IMR-90 (cell line): ENCODE data around the gene KRTAP3-2. TPM values are rescaled to one million over a fixed set of nuclear protein-coding genes. Genes with fewer than 3 reads are reported as not detected.

ENCODE experiments used
- ATAC-seq: fragments of 200-7000 bp; cut with Tn5 transposase; 2 replicates; pipeline ENCODE4 v1.9.1; 2020; ENCODE audit warnings: low read depth, mild to moderate bottlenecking, moderate library complexity
- BruUV-seq: library from RNA; stranded (reverse); fragments of 400-500 nt; replicated peaks from 2 replicates; lab custom pipeline; 2021; lab: Mats Ljungman, UMichigan
- CTCF ChIA-PET: fragments of 300-600 bp; formaldehyde crosslinking; extraction: SDS; loops from one replicate; lab custom pipeline; 2021; ENCODE audit warnings: antibody characterized with exemption; lab: Yijun Ruan, JAX
- POLR2A ChIA-PET: fragments of 300-600 bp; sonication (Branson Sonifier 250); formaldehyde crosslinking; loops from one replicate; lab custom pipeline; 2022; ENCODE audit warnings: antibody characterized with exemption; ENCODE audit not compliant: unreplicated experiment; lab: Charles Lee
- DNase-seq: peaks from one replicate; pipeline ENCODE4 v3.0.0; 2013
- H2AFZ ChIP-seq: replicated peaks from 2 replicates; pipeline ENCODE3; 2013; ENCODE audit warnings: low read length, mild to moderate bottlenecking; ENCODE audit not compliant: poor library complexity
- H2AK5ac ChIP-seq: 2 replicates; pipeline ENCODE4 v1.6.1; 2013; ENCODE audit warnings: low read depth, low read length, inconsistent platforms
- H2AK9ac ChIP-seq: replicated peaks from 2 replicates; pipeline ENCODE3; 2013; ENCODE audit warnings: mild to moderate bottlenecking, low read depth, low read length, moderate library complexity; ENCODE audit not compliant: poor library complexity
- H2BK120ac ChIP-seq: 2 replicates; pipeline ENCODE4 v1.6.1; 2013; ENCODE audit warnings: low read depth, low read length, inconsistent platforms
- H2BK15ac ChIP-seq: 3 replicates; pipeline ENCODE4 v1.6.1; 2013; ENCODE audit warnings: low read depth, low read length, inconsistent platforms
- H2BK20ac ChIP-seq: 2 replicates; pipeline ENCODE4 v1.6.1; 2013; ENCODE audit warnings: low read depth, mild to moderate bottlenecking, inconsistent platforms, low read length, moderate library complexity
- H2BK5ac ChIP-seq: 2 replicates; pipeline ENCODE4 v1.6.1; 2013; ENCODE audit warnings: mild to moderate bottlenecking, low read depth, low read length, inconsistent platforms; ENCODE audit not compliant: poor library complexity, severe bottlenecking
- H3K14ac ChIP-seq: replicated peaks from 2 replicates; pipeline ENCODE4 v1.6.1; 2013; ENCODE audit warnings: low read depth, low read length, inconsistent platforms
- H3K18ac ChIP-seq: 2 replicates; pipeline ENCODE4 v1.6.1; 2013; ENCODE audit warnings: low read depth, low read length, control low read depth
- H3K23ac ChIP-seq: 2 replicates; pipeline ENCODE4 v1.6.1; 2013; ENCODE audit warnings: low read depth, low read length, inconsistent platforms
- H3K27ac ChIP-seq: 2 replicates; pipeline ENCODE4 v1.5.1; 2013; ENCODE audit warnings: mild to moderate bottlenecking, control low read depth, low read length; ENCODE audit not compliant: insufficient read depth
- H3K27me3 ChIP-seq: 2 replicates; pipeline ENCODE4 v1.6.1; 2013; ENCODE audit warnings: low read length; ENCODE audit not compliant: control insufficient read depth, insufficient read depth
- H3K36me3 ChIP-seq: 2 replicates; pipeline ENCODE4 v1.6.1; 2013; ENCODE audit warnings: low read length, mixed read lengths; ENCODE audit not compliant: control insufficient read depth, insufficient read depth
- H3K4ac ChIP-seq: 2 replicates; pipeline ENCODE4 v1.6.1; 2013; ENCODE audit warnings: low read depth, low read length, inconsistent platforms
- H3K4me1 ChIP-seq: 2 replicates; pipeline ENCODE4 v1.6.1; 2013; ENCODE audit warnings: low read length, mixed read lengths; ENCODE audit not compliant: control insufficient read depth, insufficient read depth
- H3K4me2 ChIP-seq: 2 replicates; pipeline ENCODE4 v1.6.1; 2013; ENCODE audit warnings: low read depth, mild to moderate bottlenecking, control low read depth, low read length, moderate library complexity
- H3K4me3 ChIP-seq: 2 replicates; pipeline ENCODE4 v1.5.1; 2013; ENCODE audit warnings: low read depth, mild to moderate bottlenecking, control low read depth, low read length, moderate library complexity; ENCODE audit not compliant: insufficient read depth
- H3K56ac ChIP-seq: 2 replicates; pipeline ENCODE4 v1.6.1; 2013; ENCODE audit warnings: low read length, inconsistent platforms; ENCODE audit not compliant: insufficient read depth; ENCODE audit errors: extremely low read depth
- H3K79me1 ChIP-seq, 2 experiments: 2 replicates each; pipeline ENCODE4 v1.6.1; 2013; ENCODE audit warnings: low read length in 2 of 2, inconsistent platforms in 1 of 2, low read depth in 1 of 2
- H3K9ac ChIP-seq: 2 replicates; pipeline ENCODE4 v1.6.1; 2013; ENCODE audit warnings: low read depth, low read length, control low read depth
- H3K9me1 ChIP-seq: 2 replicates; pipeline ENCODE4 v1.6.1; 2013; ENCODE audit warnings: low read length, inconsistent platforms; ENCODE audit not compliant: insufficient read depth
- H3K9me3 ChIP-seq: 2 replicates; pipeline ENCODE4 v1.6.1; 2013; ENCODE audit warnings: low read length; ENCODE audit not compliant: control insufficient read depth, insufficient read depth
- H4K20me1 ChIP-seq: 2 replicates; pipeline ENCODE4 v1.6.1; 2013; ENCODE audit warnings: low read length, inconsistent platforms; ENCODE audit not compliant: insufficient read depth
- H4K5ac ChIP-seq: 2 replicates; pipeline ENCODE4 v1.6.1; 2013; ENCODE audit warnings: mild to moderate bottlenecking, low read depth, low read length, control low read depth
- H4K8ac ChIP-seq, 2 experiments: 2 replicates each; pipeline ENCODE4 v1.6.1; 2013; ENCODE audit warnings: low read depth in 2 of 2, low read length in 2 of 2, control low read depth in 1 of 2, inconsistent platforms in 1 of 2
- H4K91ac ChIP-seq: 2 replicates; pipeline ENCODE4 v1.6.1; 2013; ENCODE audit warnings: low read depth, low read length, inconsistent platforms; ENCODE audit not compliant: insufficient read depth
- BHLHE40 ChIP-seq: fragments of 150-350 bp; IDR thresholded peaks from 2 replicates; pipeline ENCODE4 v1.6.1; 2016; ENCODE audit warnings: mild to moderate bottlenecking, low read depth, low read length
- CTCF ChIP-seq: conservative IDR thresholded peaks from 2 replicates; pipeline ENCODE4 v1.5.1; 2012; ENCODE audit warnings: mild to moderate bottlenecking, low read depth, low read length, improper control_type of control experiment
- MAZ ChIP-seq: IDR thresholded peaks from 2 replicates; pipeline ENCODE4 v1.6.1; 2012; ENCODE audit warnings: low read depth, mild to moderate bottlenecking, low read length, improper control_type of control experiment, moderate library complexity, borderline replicate concordance
- RAD21 ChIP-seq: IDR thresholded peaks from 2 replicates; pipeline ENCODE4 v1.6.1; 2012; ENCODE audit warnings: low read length, improper control_type of control experiment
- RCOR1 ChIP-seq: IDR thresholded peaks from 2 replicates; pipeline ENCODE4 v1.6.1; 2012; ENCODE audit warnings: mild to moderate bottlenecking, low read length, improper control_type of control experiment; ENCODE audit not compliant: insufficient replicate concordance
- RFX5 ChIP-seq: IDR thresholded peaks from 2 replicates; pipeline ENCODE4 v1.8.0; 2012; ENCODE audit warnings: low read depth, mild to moderate bottlenecking, low read length, moderate library complexity
- SMC3 ChIP-seq: fragments of 150-350 bp; IDR thresholded peaks from 2 replicates; pipeline ENCODE4 v1.6.1; 2016; ENCODE audit warnings: low read depth, mild to moderate bottlenecking, antibody characterized with exemption, low read length, moderate library complexity
- USF2 ChIP-seq: fragments of 150-350 bp; IDR thresholded peaks from 2 replicates; pipeline ENCODE4 v1.6.1; 2017; ENCODE audit warnings: mild to moderate bottlenecking, antibody characterized with exemption, low read length, low read depth
- WGBS, 2 experiments: methylation state at CpG; one replicate each; pipeline versions ENCODE4 v1.1.5 to v1.1.7; 2013; ENCODE audit warnings: missing lambda C conversion rate in 2 of 2; ENCODE audit not compliant: insufficient read length in 1 of 2; ENCODE audit errors: extremely low coverage in 2 of 2; 5-methylcytosine and 5-hydroxymethylcytosine counted together
- dilution Hi-C: fragments of 300-500 bp; cut with HindIII; formaldehyde crosslinking; loops from one replicate; pipeline ENCODE4 v1.14.3; 2018; ENCODE audit warnings: low sequenced_read_pairs; ENCODE audit not compliant: unreplicated experiment
- in situ Hi-C: fragments of 300-500 bp; cut with MboI; formaldehyde crosslinking; loops from 3 replicates; pipeline ENCODE4 v1.14.3; 2019; ENCODE audit warnings: low sequenced_read_pairs, inconsistent platforms, mixed read lengths
- intact Hi-C: fragments of 100-400 bp; cut with micrococcal nuclease; formaldehyde crosslinking; loops from 2 replicates; pipeline ENCODE4 v1.10.0; 2022
- polyA plus RNA-seq, 3 experiments: library from polyadenylated mRNA; depleted of rRNA; stranded (reverse); fragments of >200 nt; gene quantifications; 2 replicates each; pipeline ENCODE4 v1.2.3, GENCODE V29; 2012; ENCODE audit warnings: low replicate concordance in 1 of 3
- total RNA-seq: library from RNA; depleted of rRNA; stranded (reverse); fragments of >200 nt; gene quantifications from 2 replicates; pipeline ENCODE4 v1.2.3, GENCODE V29; 2012

Gene KRTAP3-2
- total and polyA plus RNA-seq, 2 of the 4 experiments (the other 2 are of a cell fraction) = not detected

GRCh38 chr17:41015454-41015853 lies 15.7 kb upstream of the KRTAP3-2 start:
- DNase-seq = no peak
- Histone ChIP-seq H2AFZ (no peak overlapping the region), H3K4me1 (peaks cover 1% of the 10 kb centered on the region; the same call in 1 of the 2 replicates), H3K56ac (no peak overlapping the region), H3K23ac (no peak overlapping the region), H3K18ac (no peak overlapping the region), H4K8ac (no peak overlapping the region), H3K79me1 (no peaks in the 10 kb centered on the region), H2AK5ac (no peak overlapping the region), H3K14ac (no peak overlapping the region), H4K20me1 (no peaks in the 10 kb centered on the region), H3K9ac (no peak overlapping the region), H3K27me3 (no peaks in the 10 kb centered on the region; the same call in 1 of the 2 replicates), H2BK5ac (no peak overlapping the region), H3K4me3 (no peak overlapping the region), H2BK120ac (no peak overlapping the region), H3K4me2 (no peak overlapping the region), H3K27ac (no peak overlapping the region), H4K5ac (no peak overlapping the region), H2AK9ac (no peak overlapping the region), H2BK15ac (no peak overlapping the region), H3K9me1 (no peaks in the 10 kb centered on the region; the same call in 1 of the 2 replicates), H4K91ac (no peak overlapping the region), H2BK20ac (no peak overlapping the region), H3K36me3 (no peaks in the 10 kb centered on the region), H3K4ac (no peak overlapping the region), H3K9me3 (no peaks in the 10 kb centered on the region)
- in situ Hi-C loops = no loop called here
- 71% methylated on average over 3 of the region's 7 CpGs; no CpG with 5 or more reads in 1 of the 2 experiments for WGBS, 2 experiments
- TF ChIP-seq CTCF (no peak), SMC3 (no peak), RAD21 (no peak), BHLHE40 (no peak), USF2 (no peak), RFX5 (no peak), MAZ (no peak), RCOR1 (no peak)
- no TSS peak for BruUV-seq
- CTCF ChIA-PET = no interaction called here
- intact Hi-C loops = no loop called here
- ATAC-seq = no peak
- POLR2A ChIA-PET = interaction anchor here (0.6 kb wide), 1 partner anchor 35 kb away, joined by 4 read pairs; no protein-coding TSS in a partner anchor
- dilution Hi-C loops = no loop called here
